HEK293 (cell line): Measurements from ENCODE around the gene IP6K3.
A peak's percentile ranks its signal among the peaks of the same experiment; 100 is the strongest.

Experiments
- BCL11A ChIP-seq: fragments of 450-650 bp; formaldehyde crosslinking; IDR thresholded peaks from 2 replicates; pipeline ENCODE4 v1.5.1; 2016; ENCODE audit warnings: low read depth, missing biosample characterization, missing genetic modification characterization
- IKZF3 ChIP-seq: fragments of 450-650 bp; IDR thresholded peaks from 2 replicates; pipeline ENCODE4 v1.5.0; 2018; ENCODE audit warnings: missing biosample characterization, mild to moderate bottlenecking, missing genetic modification characterization, moderate library complexity
- KLF16 ChIP-seq: fragments of 450-650 bp; formaldehyde crosslinking; IDR thresholded peaks from 2 replicates; pipeline ENCODE4 v1.5.1; 2017; ENCODE audit warnings: missing biosample characterization, missing genetic modification characterization
- OSR2 ChIP-seq: fragments of 450-650 bp; formaldehyde crosslinking; IDR thresholded peaks from 2 replicates; pipeline ENCODE4 v1.5.1; 2016; ENCODE audit warnings: missing biosample characterization, missing genetic modification characterization
- RBAK ChIP-seq: fragments of 450-650 bp; formaldehyde crosslinking; IDR thresholded peaks from 2 replicates; pipeline ENCODE4 v1.5.1; 2016; ENCODE audit warnings: missing biosample characterization, missing genetic modification characterization
- SCRT1 ChIP-seq: fragments of 450-650 bp; formaldehyde crosslinking; IDR thresholded peaks from 2 replicates; pipeline ENCODE4 v1.5.1; 2016; ENCODE audit warnings: missing biosample characterization, missing genetic modification characterization, borderline replicate concordance
- WT1 ChIP-seq: fragments of 450-650 bp; formaldehyde crosslinking; IDR thresholded peaks from 2 replicates; pipeline ENCODE4 v1.5.1; 2016; ENCODE audit warnings: missing biosample characterization, missing genetic modification characterization
- ZBTB17 ChIP-seq: fragments of 450-650 bp; formaldehyde crosslinking; IDR thresholded peaks from 2 replicates; pipeline ENCODE4 v1.5.1; 2016; ENCODE audit warnings: missing biosample characterization, missing genetic modification characterization
- ZIC2 ChIP-seq: fragments of 450-650 bp; formaldehyde crosslinking; IDR thresholded peaks from 2 replicates; pipeline ENCODE4 v1.5.1; 2016; ENCODE audit warnings: missing biosample characterization, missing genetic modification characterization
- ZNF121 ChIP-seq: fragments of 450-650 bp; formaldehyde crosslinking; IDR thresholded peaks from 2 replicates; pipeline ENCODE4 v1.5.1; 2016; ENCODE audit warnings: missing biosample characterization, missing genetic modification characterization
- ZNF16 ChIP-seq: fragments of 450-650 bp; formaldehyde crosslinking; IDR thresholded peaks from 2 replicates; pipeline ENCODE4 v1.5.1; 2016; ENCODE audit warnings: low read depth, missing biosample characterization, missing genetic modification characterization
- ZNF221 ChIP-seq: fragments of 450-650 bp; formaldehyde crosslinking; IDR thresholded peaks from 2 replicates; pipeline ENCODE4 v1.5.1; 2017; ENCODE audit warnings: missing biosample characterization, missing genetic modification characterization, borderline replicate concordance
- ZNF24 ChIP-seq: fragments of 450-650 bp; formaldehyde crosslinking; IDR thresholded peaks from 2 replicates; pipeline ENCODE4 v1.5.1; 2016; ENCODE audit warnings: missing biosample characterization, missing genetic modification characterization
- ZNF248 ChIP-seq: fragments of 450-650 bp; formaldehyde crosslinking; IDR thresholded peaks from 2 replicates; pipeline ENCODE4 v1.5.1; 2017; ENCODE audit warnings: missing biosample characterization, missing genetic modification characterization
- ZNF335 ChIP-seq: fragments of 450-650 bp; formaldehyde crosslinking; conservative IDR thresholded peaks from 2 replicates; pipeline ENCODE4 v1.5.1; 2016; ENCODE audit warnings: missing biosample characterization, missing genetic modification characterization
- ZNF341 ChIP-seq: fragments of 450-650 bp; formaldehyde crosslinking; IDR thresholded peaks from 2 replicates; pipeline ENCODE4; 2016; ENCODE audit warnings: low read depth, missing biosample characterization, missing genetic modification characterization
- ZNF48 ChIP-seq: fragments of 450-650 bp; formaldehyde crosslinking; IDR thresholded peaks from 2 replicates; pipeline ENCODE4 v1.5.1; 2016; ENCODE audit warnings: missing biosample characterization, missing genetic modification characterization
- ZNF501 ChIP-seq: fragments of 450-650 bp; formaldehyde crosslinking; IDR thresholded peaks from 2 replicates; pipeline ENCODE4 v1.5.1; 2016; ENCODE audit warnings: missing biosample characterization, missing genetic modification characterization
- ZNF544 ChIP-seq: fragments of 450-650 bp; formaldehyde crosslinking; IDR thresholded peaks from 2 replicates; pipeline ENCODE4 v1.5.0; 2017; ENCODE audit warnings: missing biosample characterization, missing genetic modification characterization
- ZNF561 ChIP-seq: fragments of 450-650 bp; IDR thresholded peaks from 2 replicates; pipeline ENCODE4 v1.5.1; 2018; ENCODE audit warnings: missing biosample characterization, missing genetic modification characterization, borderline replicate concordance
- ZNF621 ChIP-seq: fragments of 450-650 bp; formaldehyde crosslinking; IDR thresholded peaks from 2 replicates; pipeline ENCODE4 v1.5.1; 2017; ENCODE audit warnings: missing biosample characterization, missing genetic modification characterization
- ZNF624 ChIP-seq: fragments of 450-650 bp; formaldehyde crosslinking; IDR thresholded peaks from 2 replicates; pipeline ENCODE4 v1.5.1; 2017; ENCODE audit warnings: missing biosample characterization, missing genetic modification characterization
- ZNF629 ChIP-seq: fragments of 450-650 bp; formaldehyde crosslinking; IDR thresholded peaks from 2 replicates; pipeline ENCODE4 v1.5.1; 2017; ENCODE audit warnings: missing biosample characterization, missing genetic modification characterization
- ZNF658 ChIP-seq: fragments of 450-650 bp; formaldehyde crosslinking; IDR thresholded peaks from 2 replicates; pipeline ENCODE4; 2016; ENCODE audit warnings: missing biosample characterization, missing genetic modification characterization
- ZNF660 ChIP-seq: fragments of 450-650 bp; IDR thresholded peaks from 2 replicates; pipeline ENCODE4 v1.5.1; 2018; ENCODE audit warnings: missing biosample characterization, mild to moderate bottlenecking, missing genetic modification characterization
- ZNF768 ChIP-seq: fragments of 450-650 bp; formaldehyde crosslinking; IDR thresholded peaks from 2 replicates; pipeline ENCODE4 v1.5.1; 2018; ENCODE audit warnings: missing biosample characterization, mild to moderate bottlenecking, missing genetic modification characterization
- TF ChIP-seq, protein P1 (sequence below): fragments of 450-650 bp; formaldehyde crosslinking; IDR thresholded peaks from 2 replicates; pipeline ENCODE4 v1.5.1; 2016; ENCODE audit warnings: missing biosample characterization, missing genetic modification characterization
- TF ChIP-seq, protein P2 (sequence below): fragments of 450-650 bp; formaldehyde crosslinking; IDR thresholded peaks from 2 replicates; pipeline ENCODE4 v1.5.1; 2016; ENCODE audit warnings: missing biosample characterization, missing genetic modification characterization
- TF ChIP-seq, protein P3 (sequence below): fragments of 450-650 bp; formaldehyde crosslinking; IDR thresholded peaks from 2 replicates; pipeline ENCODE4 v1.5.1; 2017; ENCODE audit warnings: missing biosample characterization, missing genetic modification characterization
- TF ChIP-seq, protein P4 (sequence below): fragments of 450-650 bp; formaldehyde crosslinking; IDR thresholded peaks from 2 replicates; pipeline ENCODE4 v1.5.1; 2016; ENCODE audit warnings: missing biosample characterization, missing genetic modification characterization, borderline replicate concordance
- TF ChIP-seq, protein P5 (sequence below): fragments of 450-650 bp; formaldehyde crosslinking; IDR thresholded peaks from 2 replicates; pipeline ENCODE4 v1.5.1; 2016; ENCODE audit warnings: missing biosample characterization, missing genetic modification characterization
- TF ChIP-seq, protein P6 (sequence below): fragments of 450-650 bp; formaldehyde crosslinking; IDR thresholded peaks from 2 replicates; pipeline ENCODE4 v1.5.1; 2016; ENCODE audit warnings: missing biosample characterization, missing genetic modification characterization, low read depth

Gene IP6K3

DNA sequence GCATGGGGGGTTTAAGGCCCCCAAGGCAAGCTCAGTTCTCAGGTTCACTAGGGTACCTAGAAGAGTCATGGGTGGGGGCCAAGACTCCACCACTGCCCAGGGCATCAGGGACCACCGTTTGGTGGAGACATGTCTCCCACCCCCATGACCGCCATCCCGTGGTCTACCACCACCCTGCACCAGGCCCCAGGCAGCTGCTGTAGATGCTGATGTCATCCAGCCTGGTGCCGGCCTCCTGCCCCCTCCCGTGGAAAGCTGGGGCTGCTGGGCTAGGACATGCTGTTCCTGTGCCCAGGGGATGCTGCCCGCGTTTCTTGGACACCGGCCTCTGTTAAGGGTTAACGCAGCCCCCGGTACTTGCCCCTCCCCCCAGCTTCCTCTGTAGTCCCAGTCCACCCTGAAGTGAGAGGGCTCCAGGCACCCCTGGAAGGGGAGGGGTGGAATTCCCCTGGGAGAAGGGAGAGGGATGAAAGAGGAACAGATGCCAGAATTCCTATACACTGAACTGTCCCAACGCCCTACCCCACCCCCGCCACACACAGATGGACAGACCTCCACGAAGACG is 587 bp downstream of the IP6K3 start (continued):
- TF ChIP-seq, protein P1, sequence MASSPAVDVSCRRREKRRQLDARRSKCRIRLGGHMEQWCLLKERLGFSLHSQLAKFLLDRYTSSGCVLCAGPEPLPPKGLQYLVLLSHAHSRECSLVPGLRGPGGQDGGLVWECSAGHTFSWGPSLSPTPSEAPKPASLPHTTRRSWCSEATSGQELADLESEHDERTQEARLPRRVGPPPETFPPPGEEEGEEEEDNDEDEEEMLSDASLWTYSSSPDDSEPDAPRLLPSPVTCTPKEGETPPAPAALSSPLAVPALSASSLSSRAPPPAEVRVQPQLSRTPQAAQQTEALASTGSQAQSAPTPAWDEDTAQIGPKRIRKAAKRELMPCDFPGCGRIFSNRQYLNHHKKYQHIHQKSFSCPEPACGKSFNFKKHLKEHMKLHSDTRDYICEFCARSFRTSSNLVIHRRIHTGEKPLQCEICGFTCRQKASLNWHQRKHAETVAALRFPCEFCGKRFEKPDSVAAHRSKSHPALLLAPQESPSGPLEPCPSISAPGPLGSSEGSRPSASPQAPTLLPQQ (tag by site-specific recombination): no peak; the same call in 1 of the 2 replicates
- TF ChIP-seq SCRT1 (tag by site-specific recombination) (no peak), ZNF544 (tag by site-specific recombination) (no peak), ZNF621 (tag by site-specific recombination) (no peak), ZIC2 (tag by site-specific recombination) (peak; percentile 70), ZNF768 (tag by site-specific recombination) (no peak), ZNF341 (tag by site-specific recombination) (peak; percentile 39; the same call in 1 of the 2 replicates), ZNF658 (tag by site-specific recombination) (no peak), ZBTB17 (tag by site-specific recombination) (no peak), WT1 (peak; percentile 53), ZNF48 (tag by site-specific recombination) (no peak), ZNF121 (tag by site-specific recombination) (no peak), ZNF561 (tag by site-specific recombination) (0 out of 2 replicates have a peak, but pooled peaks have one; percentile 31), ZNF335 (tag by site-specific recombination) (peak; percentile 82), ZNF501 (tag by site-specific recombination) (no peak), RBAK (tag by site-specific recombination) (no peak), ZNF16 (tag by site-specific recombination) (no peak), ZNF660 (no peak), ZNF248 (tag by site-specific recombination) (no peak), ZNF221 (no peak), OSR2 (tag by site-specific recombination) (peak; percentile 24; the same call in 1 of the 2 replicates), IKZF3 (tag by site-specific recombination) (peak; percentile 87), ZNF629 (tag by site-specific recombination) (peak; percentile 71), BCL11A (tag by site-specific recombination) (no peak; the same call in 1 of the 2 replicates), ZNF24 (tag by site-specific recombination) (no peak), ZNF624 (tag by site-specific recombination) (no peak), KLF16 (tag by site-specific recombination) (no peak)
- TF ChIP-seq, protein P2, sequence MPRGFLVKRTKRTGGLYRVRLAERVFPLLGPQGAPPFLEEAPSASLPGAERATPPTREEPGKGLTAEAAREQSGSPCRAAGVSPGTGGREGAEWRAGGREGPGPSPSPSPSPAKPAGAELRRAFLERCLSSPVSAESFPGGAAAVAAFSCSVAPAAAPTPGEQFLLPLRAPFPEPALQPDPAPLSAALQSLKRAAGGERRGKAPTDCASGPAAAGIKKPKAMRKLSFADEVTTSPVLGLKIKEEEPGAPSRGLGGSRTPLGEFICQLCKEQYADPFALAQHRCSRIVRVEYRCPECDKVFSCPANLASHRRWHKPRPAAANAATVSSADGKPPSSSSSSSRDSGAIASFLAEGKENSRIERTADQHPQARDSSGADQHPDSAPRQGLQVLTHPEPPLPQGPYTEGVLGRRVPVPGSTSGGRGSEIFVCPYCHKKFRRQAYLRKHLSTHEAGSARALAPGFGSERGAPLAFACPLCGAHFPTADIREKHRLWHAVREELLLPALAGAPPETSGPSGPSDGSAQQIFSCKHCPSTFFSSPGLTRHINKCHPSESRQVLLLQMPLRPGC (tag by site-specific recombination): peak; percentile 86
- TF ChIP-seq, protein P3, sequence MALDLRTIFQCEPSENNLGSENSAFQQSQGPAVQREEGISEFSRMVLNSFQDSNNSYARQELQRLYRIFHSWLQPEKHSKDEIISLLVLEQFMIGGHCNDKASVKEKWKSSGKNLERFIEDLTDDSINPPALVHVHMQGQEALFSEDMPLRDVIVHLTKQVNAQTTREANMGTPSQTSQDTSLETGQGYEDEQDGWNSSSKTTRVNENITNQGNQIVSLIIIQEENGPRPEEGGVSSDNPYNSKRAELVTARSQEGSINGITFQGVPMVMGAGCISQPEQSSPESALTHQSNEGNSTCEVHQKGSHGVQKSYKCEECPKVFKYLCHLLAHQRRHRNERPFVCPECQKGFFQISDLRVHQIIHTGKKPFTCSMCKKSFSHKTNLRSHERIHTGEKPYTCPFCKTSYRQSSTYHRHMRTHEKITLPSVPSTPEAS (tag by site-specific recombination): no peak
- TF ChIP-seq, protein P4, sequence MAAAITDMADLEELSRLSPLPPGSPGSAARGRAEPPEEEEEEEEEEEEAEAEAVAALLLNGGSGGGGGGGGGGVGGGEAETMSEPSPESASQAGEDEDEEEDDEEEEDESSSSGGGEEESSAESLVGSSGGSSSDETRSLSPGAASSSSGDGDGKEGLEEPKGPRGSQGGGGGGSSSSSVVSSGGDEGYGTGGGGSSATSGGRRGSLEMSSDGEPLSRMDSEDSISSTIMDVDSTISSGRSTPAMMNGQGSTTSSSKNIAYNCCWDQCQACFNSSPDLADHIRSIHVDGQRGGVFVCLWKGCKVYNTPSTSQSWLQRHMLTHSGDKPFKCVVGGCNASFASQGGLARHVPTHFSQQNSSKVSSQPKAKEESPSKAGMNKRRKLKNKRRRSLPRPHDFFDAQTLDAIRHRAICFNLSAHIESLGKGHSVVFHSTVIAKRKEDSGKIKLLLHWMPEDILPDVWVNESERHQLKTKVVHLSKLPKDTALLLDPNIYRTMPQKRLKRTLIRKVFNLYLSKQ (tag by site-specific recombination): no peak
- TF ChIP-seq, protein P5, sequence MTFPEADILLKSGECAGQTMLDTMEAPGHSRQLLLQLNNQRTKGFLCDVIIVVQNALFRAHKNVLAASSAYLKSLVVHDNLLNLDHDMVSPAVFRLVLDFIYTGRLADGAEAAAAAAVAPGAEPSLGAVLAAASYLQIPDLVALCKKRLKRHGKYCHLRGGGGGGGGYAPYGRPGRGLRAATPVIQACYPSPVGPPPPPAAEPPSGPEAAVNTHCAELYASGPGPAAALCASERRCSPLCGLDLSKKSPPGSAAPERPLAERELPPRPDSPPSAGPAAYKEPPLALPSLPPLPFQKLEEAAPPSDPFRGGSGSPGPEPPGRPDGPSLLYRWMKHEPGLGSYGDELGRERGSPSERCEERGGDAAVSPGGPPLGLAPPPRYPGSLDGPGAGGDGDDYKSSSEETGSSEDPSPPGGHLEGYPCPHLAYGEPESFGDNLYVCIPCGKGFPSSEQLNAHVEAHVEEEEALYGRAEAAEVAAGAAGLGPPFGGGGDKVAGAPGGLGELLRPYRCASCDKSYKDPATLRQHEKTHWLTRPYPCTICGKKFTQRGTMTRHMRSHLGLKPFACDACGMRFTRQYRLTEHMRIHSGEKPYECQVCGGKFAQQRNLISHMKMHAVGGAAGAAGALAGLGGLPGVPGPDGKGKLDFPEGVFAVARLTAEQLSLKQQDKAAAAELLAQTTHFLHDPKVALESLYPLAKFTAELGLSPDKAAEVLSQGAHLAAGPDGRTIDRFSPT: peak; percentile 66; the same call in 1 of the 2 replicates
- TF ChIP-seq, protein P6, sequence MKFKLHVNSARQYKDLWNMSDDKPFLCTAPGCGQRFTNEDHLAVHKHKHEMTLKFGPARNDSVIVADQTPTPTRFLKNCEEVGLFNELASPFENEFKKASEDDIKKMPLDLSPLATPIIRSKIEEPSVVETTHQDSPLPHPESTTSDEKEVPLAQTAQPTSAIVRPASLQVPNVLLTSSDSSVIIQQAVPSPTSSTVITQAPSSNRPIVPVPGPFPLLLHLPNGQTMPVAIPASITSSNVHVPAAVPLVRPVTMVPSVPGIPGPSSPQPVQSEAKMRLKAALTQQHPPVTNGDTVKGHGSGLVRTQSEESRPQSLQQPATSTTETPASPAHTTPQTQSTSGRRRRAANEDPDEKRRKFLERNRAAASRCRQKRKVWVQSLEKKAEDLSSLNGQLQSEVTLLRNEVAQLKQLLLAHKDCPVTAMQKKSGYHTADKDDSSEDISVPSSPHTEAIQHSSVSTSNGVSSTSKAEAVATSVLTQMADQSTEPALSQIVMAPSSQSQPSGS (tag by site-specific recombination): peak; percentile 55
